Lung (tissue), 12 donors: ENCODE data around the gene PLCL1. TPM values are rescaled to one million over a fixed set of nuclear protein-coding genes. Genes with fewer than 3 reads are reported as not detected.

Source experiments
- ATAC-seq: fragments of 200-7000 bp; cut with Tn5 transposase; one replicate; pipeline ENCODE4 v1.9.1; 2020; ENCODE audit warnings: moderate number of reproducible peaks; ENCODE audit not compliant: insufficient read depth, low FRiP score
- DNase-seq, 3 donors: peaks; one replicate each; pipeline ENCODE4 v3.0.0-alpha.2; 2013 to 2017
- H3K27ac ChIP-seq, 2 donors: one replicate each; pipeline ENCODE4 v1.5.1; 2013; ENCODE audit warnings: mild to moderate bottlenecking in 2 of 2, moderate library complexity in 2 of 2, control low read depth in 1 of 2, inconsistent platforms in 1 of 2, low read depth in 1 of 2, low read length in 1 of 2
- H3K27me3 ChIP-seq, 3 donors: one replicate each; pipeline ENCODE4 v1.5.1; 2013; ENCODE audit warnings: low read length in 2 of 3; ENCODE audit not compliant: control insufficient read depth in 3 of 3, insufficient read depth in 3 of 3
- H3K36me3 ChIP-seq, 4 donors: one replicate each; pipeline ENCODE4 v1.5.1; 2013; ENCODE audit warnings: low read length in 4 of 4, mild to moderate bottlenecking in 1 of 4, moderate library complexity in 1 of 4; ENCODE audit not compliant: control insufficient read depth in 4 of 4, insufficient read depth in 4 of 4
- H3K4me1 ChIP-seq, 5 donors: one replicate each; pipeline ENCODE4 v1.5.1; 2013; ENCODE audit warnings: low read length in 5 of 5, mild to moderate bottlenecking in 2 of 5, moderate library complexity in 1 of 5; ENCODE audit not compliant: control insufficient read depth in 5 of 5, insufficient read depth in 5 of 5
- H3K4me3 ChIP-seq: one replicate; pipeline ENCODE4 v1.5.1; 2013; ENCODE audit warnings: mild to moderate bottlenecking, control low read depth, moderate library complexity
- H3K9ac ChIP-seq, 2 donors: one replicate each; pipeline ENCODE4 v1.5.1; 2013; ENCODE audit warnings: low read length in 2 of 2, control low read depth in 1 of 2; ENCODE audit not compliant: insufficient read depth in 1 of 2
- H3K9me3 ChIP-seq, 4 donors: one replicate each; pipeline ENCODE4 v1.5.1; 2013; ENCODE audit warnings: low read length in 3 of 4, mild to moderate bottlenecking in 1 of 4, moderate library complexity in 1 of 4; ENCODE audit not compliant: control insufficient read depth in 4 of 4, insufficient read depth in 3 of 4
- WGBS, 2 donors: extraction: QIAGEN DNeasy Blood & Tissue Kit; methylation state at CpG; one replicate each; pipeline ENCODE4 v1.1.7; 2013; 5-methylcytosine and 5-hydroxymethylcytosine counted together
- polyA plus RNA-seq, 2 donors: library from polyadenylated mRNA; stranded (reverse); fragments of 200-250 nt; gene quantifications; one replicate each; pipeline ENCODE4 v1.2.1, GENCODE V29; 2013
- total RNA-seq, 2 donors: library from RNA; depleted of rRNA in 1 of 2; stranded (reverse); fragments of >200 nt in 1 of 2; gene quantifications; one replicate each; pipeline ENCODE4 v1.2.1, GENCODE V29; 2014 to 2021
- TF ChIP-seq, protein P1 (sequence below): IDR thresholded peaks from 2 replicates; pipeline ENCODE4 v1.5.1; 2012; ENCODE audit warnings: mild to moderate bottlenecking; ENCODE audit errors: control extremely low read depth, extremely low read depth
- donor health status: control.
- donor health status: control.
- donor health status: Bipolar disorder and iron deficiency.
- donor health status: healthy.
- donor health status: DM: yes; HTN: yes; CAD: no.

PLCL1 gene
- total and polyA plus RNA-seq, 4 donors: 1.1 to 13.0 (median 2.9) TPM

GRCh38 chr2:197850882-197851450 is 46.6 kb downstream of the PLCL1 start:
- Histone ChIP-seq H3K9ac (no peak overlapping the region), H3K4me3 (no peak overlapping the region), H3K27me3 (no peaks in the 10 kb centered on the region), H3K9me3 (no peaks in the 10 kb centered on the region), H3K4me1 (peaks cover 0 to 39% (median 3%) of the 10 kb centered on the region in 5 donors), H3K27ac (no peak overlapping the region), H3K36me3 (no peaks in the 10 kb centered on the region)
- WGBS, 2 donors: 64 to 78% methylated on average over 5 of the region's 5 CpGs
- DNase-seq: peak in 2 of 3 donors; percentile 61 to 76
- TF ChIP-seq, protein P1, sequence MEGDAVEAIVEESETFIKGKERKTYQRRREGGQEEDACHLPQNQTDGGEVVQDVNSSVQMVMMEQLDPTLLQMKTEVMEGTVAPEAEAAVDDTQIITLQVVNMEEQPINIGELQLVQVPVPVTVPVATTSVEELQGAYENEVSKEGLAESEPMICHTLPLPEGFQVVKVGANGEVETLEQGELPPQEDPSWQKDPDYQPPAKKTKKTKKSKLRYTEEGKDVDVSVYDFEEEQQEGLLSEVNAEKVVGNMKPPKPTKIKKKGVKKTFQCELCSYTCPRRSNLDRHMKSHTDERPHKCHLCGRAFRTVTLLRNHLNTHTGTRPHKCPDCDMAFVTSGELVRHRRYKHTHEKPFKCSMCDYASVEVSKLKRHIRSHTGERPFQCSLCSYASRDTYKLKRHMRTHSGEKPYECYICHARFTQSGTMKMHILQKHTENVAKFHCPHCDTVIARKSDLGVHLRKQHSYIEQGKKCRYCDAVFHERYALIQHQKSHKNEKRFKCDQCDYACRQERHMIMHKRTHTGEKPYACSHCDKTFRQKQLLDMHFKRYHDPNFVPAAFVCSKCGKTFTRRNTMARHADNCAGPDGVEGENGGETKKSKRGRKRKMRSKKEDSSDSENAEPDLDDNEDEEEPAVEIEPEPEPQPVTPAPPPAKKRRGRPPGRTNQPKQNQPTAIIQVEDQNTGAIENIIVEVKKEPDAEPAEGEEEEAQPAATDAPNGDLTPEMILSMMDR: no peak
- no peak for ATAC-seq

DNA sequence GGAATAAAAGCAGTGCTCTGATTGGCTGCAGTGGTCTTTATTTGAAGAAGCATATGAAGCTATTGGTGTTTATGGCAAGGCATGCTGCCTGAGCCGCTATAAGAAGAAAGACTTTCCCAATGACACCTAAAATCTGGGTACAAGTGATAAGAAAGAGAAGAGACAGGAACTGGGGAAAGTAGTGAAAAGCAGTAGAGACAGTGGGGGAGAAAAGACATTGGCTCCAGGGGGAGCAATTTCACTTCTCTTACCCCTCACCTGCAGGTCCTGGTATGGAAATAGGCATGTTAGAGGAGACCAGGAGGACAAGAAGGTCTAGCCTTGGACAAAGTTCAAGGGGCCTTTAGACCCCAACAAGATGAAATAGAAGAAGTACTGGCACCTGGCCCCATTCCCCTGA is 47.1 kb downstream of the PLCL1 start:
- ATAC-seq: no peak
- no peaks in the 10 kb centered on the region for H3K27me3 ChIP-seq
- H3K4me1 ChIP-seq: peaks cover 0 to 39% (median 3%) of the 10 kb centered on the region in 5 donors
- H3K36me3 ChIP-seq: no peaks in the 10 kb centered on the region
- WGBS, 2 donors: 89 to 91% methylated on average over 1 of the region's 1 CpG
- no peak overlapping the region for H3K27ac ChIP-seq
- no peak overlapping the region for H3K9ac ChIP-seq
- no peak for DNase-seq
- no peak overlapping the region for H3K4me3 ChIP-seq
- TF ChIP-seq, protein P1: no peak
- no peaks in the 10 kb centered on the region for H3K9me3 ChIP-seq

- no peaks in the 10 kb centered on the region for H3K9me3 ChIP-seq
- H3K27me3 ChIP-seq: no peaks in the 10 kb centered on the region
- 46 to 63% methylated on average over 2 of the region's 2 CpGs for WGBS, 2 donors
- H3K27ac ChIP-seq: no peak overlapping the region
- H3K4me1 ChIP-seq: peaks cover 0 to 37% (median 3%) of the 10 kb centered on the region in 5 donors
- DNase-seq: no peak
- no peak overlapping the region for H3K4me3 ChIP-seq
- no peak for ATAC-seq
- H3K36me3 ChIP-seq: no peaks in the 10 kb centered on the region
- no peak overlapping the region for H3K9ac ChIP-seq
- TF ChIP-seq, protein P1: no peak
These were observed 47.7 kb downstream of the PLCL1 start for GRCh38 chr2:197852108-197852507.

- Histone ChIP-seq H3K4me1 (peaks cover 0 to 36% (median 3%) of the 10 kb centered on the region in 5 donors), H3K27me3 (no peaks in the 10 kb centered on the region), H3K4me3 (no peak overlapping the region), H3K27ac (no peak overlapping the region), H3K9me3 (peaks cover 0 to 2% (median 0%) of the 10 kb centered on the region in 4 donors), H3K36me3 (no peaks in the 10 kb centered on the region), H3K9ac (no peak overlapping the region)
- TF ChIP-seq, protein P1: no peak
- DNase-seq: no peak
- no peak for ATAC-seq
- WGBS, 2 donors: 72 to 80% methylated on average over 1 of the region's 1 CpG
These were observed 49.2 kb downstream of the PLCL1 start for GRCh38 chr2:197853549-197853948.
